ENCODE results near the gene PNMT.

- TF ChIP-seq, protein P1, sequence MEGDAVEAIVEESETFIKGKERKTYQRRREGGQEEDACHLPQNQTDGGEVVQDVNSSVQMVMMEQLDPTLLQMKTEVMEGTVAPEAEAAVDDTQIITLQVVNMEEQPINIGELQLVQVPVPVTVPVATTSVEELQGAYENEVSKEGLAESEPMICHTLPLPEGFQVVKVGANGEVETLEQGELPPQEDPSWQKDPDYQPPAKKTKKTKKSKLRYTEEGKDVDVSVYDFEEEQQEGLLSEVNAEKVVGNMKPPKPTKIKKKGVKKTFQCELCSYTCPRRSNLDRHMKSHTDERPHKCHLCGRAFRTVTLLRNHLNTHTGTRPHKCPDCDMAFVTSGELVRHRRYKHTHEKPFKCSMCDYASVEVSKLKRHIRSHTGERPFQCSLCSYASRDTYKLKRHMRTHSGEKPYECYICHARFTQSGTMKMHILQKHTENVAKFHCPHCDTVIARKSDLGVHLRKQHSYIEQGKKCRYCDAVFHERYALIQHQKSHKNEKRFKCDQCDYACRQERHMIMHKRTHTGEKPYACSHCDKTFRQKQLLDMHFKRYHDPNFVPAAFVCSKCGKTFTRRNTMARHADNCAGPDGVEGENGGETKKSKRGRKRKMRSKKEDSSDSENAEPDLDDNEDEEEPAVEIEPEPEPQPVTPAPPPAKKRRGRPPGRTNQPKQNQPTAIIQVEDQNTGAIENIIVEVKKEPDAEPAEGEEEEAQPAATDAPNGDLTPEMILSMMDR (IDR thresholded peaks at IDR 0.05; ENCODE audit: control extremely low read depth in 1 of 3, insufficient read depth in 1 of 3, low read depth in 1 of 3, low read length in 3 of 3), result no peak
- TF ChIP-seq POLR2A (IDR thresholded peaks at IDR 0.05; ENCODE audit: control extremely low read depth in 1 of 2, low read depth in 2 of 2, low read length in 2 of 2) (no peak), EP300 (IDR thresholded peaks at IDR 0.05; ENCODE audit: borderline replicate concordance in 1 of 2, low read depth in 2 of 2, low read length in 2 of 2) (no peak), YY1 (IDR thresholded peaks at IDR 0.05; ENCODE audit: low read depth, low read length) (no peak), TAF1 (IDR thresholded peaks at IDR 0.05; ENCODE audit: low read depth, low read length) (no peak), CEBPB (IDR thresholded peaks at IDR 0.05; ENCODE audit: low read depth, low read length) (no peak), GABPA (IDR thresholded peaks at IDR 0.05; ENCODE audit: borderline replicate concordance, insufficient read depth, low read length) (no peak), POLR2AphosphoS5 (IDR thresholded peaks at IDR 0.05; ENCODE audit: low read depth, low read length) (no peak), RAD21 (IDR thresholded peaks at IDR 0.05 in 1 of 2, conservative IDR thresholded peaks at IDR 0.05 in 1 of 2; ENCODE audit: low read depth in 2 of 2, low read length in 2 of 2) (no peak), KDM1A (IDR thresholded peaks at IDR 0.05; ENCODE audit: borderline replicate concordance, low read length) (no peak), EZH2 (IDR thresholded peaks at IDR 0.05; ENCODE audit: low read depth, low read length, severe bottlenecking) (no peak), SIN3A (conservative IDR thresholded peaks at IDR 0.05 in 1 of 2, IDR thresholded peaks at IDR 0.05 in 1 of 2; ENCODE audit: low read depth in 1 of 2, low read length in 2 of 2) (no peak)
- TF ChIP-seq, protein P2, sequence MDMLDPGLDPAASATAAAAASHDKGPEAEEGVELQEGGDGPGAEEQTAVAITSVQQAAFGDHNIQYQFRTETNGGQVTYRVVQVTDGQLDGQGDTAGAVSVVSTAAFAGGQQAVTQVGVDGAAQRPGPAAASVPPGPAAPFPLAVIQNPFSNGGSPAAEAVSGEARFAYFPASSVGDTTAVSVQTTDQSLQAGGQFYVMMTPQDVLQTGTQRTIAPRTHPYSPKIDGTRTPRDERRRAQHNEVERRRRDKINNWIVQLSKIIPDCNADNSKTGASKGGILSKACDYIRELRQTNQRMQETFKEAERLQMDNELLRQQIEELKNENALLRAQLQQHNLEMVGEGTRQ (IDR thresholded peaks at IDR 0.05; ENCODE audit: low read length), result no peak
Measured at GRCh38 chr17:39619786-39620101, 48.5 kb upstream of the PNMT start.
